HG03565 (cell line): ENCODE results near the gene MTHFS.
"Not testable (repeated sequence)": the region's sequence is repeated elsewhere in the genome, so short reads cannot be mapped to it uniquely, and the experiment has no call there.

Experiments used
- ATAC-seq: cut with Tn5 transposase; IDR thresholded peaks from one replicate; pipeline ENCODE4 v1.9.1; 2021; ENCODE audit warnings: mild to moderate bottlenecking, moderate library complexity; ENCODE audit not compliant: unreplicated experiment

MTHFS gene

GRCh38 chr15:79916502-79917132 is 19.8 kb upstream of the MTHFS start:
- no peak for ATAC-seq

GRCh38 chr15:79915776-79916501 is 19.1 kb upstream of the MTHFS start:
- ATAC-seq, result not testable (repeated sequence)

- ATAC-seq, result no peak
Observed at GRCh38 chr15:79914728-79915127, 17.9 kb upstream of the MTHFS start.

- ATAC-seq, result peak; percentile 70
Observed at GRCh38 chr15:79909556-79910335, 12.9 kb upstream of the MTHFS start.

- no peak for ATAC-seq
Observed at GRCh38 chr15:79904271-79904670, 7.5 kb upstream of the MTHFS start.

GRCh38 chr15:79903626-79904025 is 6.8 kb upstream of the MTHFS start:
- no peak for ATAC-seq

GRCh38 chr15:79903144-79903543 is 6.3 kb upstream of the MTHFS start:
- no peak for ATAC-seq

GRCh38 chr15:79901958-79902357 is 5.1 kb upstream of the MTHFS start:
- ATAC-seq, result no peak

- not testable (repeated sequence) for ATAC-seq
Observed at GRCh38 chr15:79900818-79901378, 4.1 kb upstream of the MTHFS start.

- no peak for ATAC-seq
Observed at GRCh38 chr15:79900087-79900486, 3.3 kb upstream of the MTHFS start.

- not testable (repeated sequence) for ATAC-seq
Observed at GRCh38 chr15:79898786-79899185, 2.0 kb upstream of the MTHFS start.

GRCh38 chr15:79898369-79898768 is 1.6 kb upstream of the MTHFS start:
- no peak for ATAC-seq

GRCh38 chr15:79897701-79898113 is 893 bp upstream of the MTHFS start:
- ATAC-seq, result no peak

- no peak for ATAC-seq
Observed at GRCh38 chr15:79897380-79897678, 515 bp upstream of the MTHFS start.

GRCh38 chr15:79896131-79896633 is 632 bp downstream of the MTHFS start:
- peak; percentile 34 for ATAC-seq

- ATAC-seq, result no peak
Observed at GRCh38 chr15:79887054-79887930, 9.5 kb downstream of the MTHFS start.

- ATAC-seq, result no peak
Observed at GRCh38 chr15:79886124-79886523, 10.7 kb downstream of the MTHFS start.

GRCh38 chr15:79884204-79884596 is 12.6 kb downstream of the MTHFS start:
- ATAC-seq, result no peak

GRCh38 chr15:79883579-79884203 is 13.1 kb downstream of the MTHFS start:
- no peak for ATAC-seq

- no peak for ATAC-seq
Observed at GRCh38 chr15:79881668-79882067, 15.1 kb downstream of the MTHFS start.
